Thymus (tissue), 11 donors: ENCODE measurements around the gene UCK1. TPM values are rescaled to one million over a fixed set of nuclear protein-coding genes. Genes with fewer than 3 reads are reported as not detected.
"Not testable (repeated sequence)": the region's sequence is repeated elsewhere in the genome, so short reads cannot be mapped to it uniquely, and the experiment has no call there.

Experiments
- DNase-seq, 9 donors: peaks; one replicate each; pipeline ENCODE4 v3.0.0-alpha.2; 2013; ENCODE audit warnings: low spot score in 9 of 9, low read depth in 6 of 9, missing footprints in 1 of 9
- H3K27ac ChIP-seq, 2 donors: one replicate each; pipeline ENCODE4 v1.5.1; 2013; ENCODE audit warnings: control low read depth in 1 of 2, low read depth in 1 of 2, low read length in 1 of 2, mild to moderate bottlenecking in 1 of 2, moderate library complexity in 1 of 2
- H3K27me3 ChIP-seq, 2 donors: one replicate each; pipeline ENCODE4 v1.5.1; 2013; ENCODE audit warnings: low read length in 1 of 2; ENCODE audit not compliant: control insufficient read depth in 2 of 2, insufficient read depth in 1 of 2
- H3K36me3 ChIP-seq, 2 donors: one replicate each; pipeline ENCODE4 v1.5.1; 2013; ENCODE audit warnings: low read length in 1 of 2, mild to moderate bottlenecking in 1 of 2, moderate library complexity in 1 of 2; ENCODE audit not compliant: control insufficient read depth in 2 of 2, insufficient read depth in 2 of 2
- H3K4me1 ChIP-seq, 2 donors: one replicate each; pipeline ENCODE4 v1.5.1; 2013; ENCODE audit warnings: low read length in 2 of 2; ENCODE audit not compliant: control insufficient read depth in 2 of 2, insufficient read depth in 2 of 2
- H3K4me3 ChIP-seq, 2 donors: one replicate each; pipeline ENCODE4 v1.5.1; 2013; ENCODE audit warnings: low read length in 2 of 2, control low read depth in 1 of 2, mild to moderate bottlenecking in 1 of 2
- H3K9me3 ChIP-seq, 2 donors: one replicate each; pipeline ENCODE4 v1.5.1; 2013; ENCODE audit warnings: low read length in 1 of 2, mild to moderate bottlenecking in 1 of 2; ENCODE audit not compliant: control insufficient read depth in 2 of 2, insufficient read depth in 1 of 2
- WGBS: extraction: QIAGEN DNeasy Blood & Tissue Kit; methylation state at CpG from one replicate; pipeline ENCODE4 v1.1.7; 2013; 5-methylcytosine and 5-hydroxymethylcytosine counted together
- polyA plus RNA-seq: library from polyadenylated mRNA; stranded (reverse); fragments of 200-250 nt; gene quantifications from one replicate; pipeline ENCODE4 v1.2.3, GENCODE V29; 2013
- total RNA-seq: library from RNA; stranded (reverse); fragments of 120-200 nt; gene quantifications from one replicate; pipeline ENCODE4 v1.2.4, GENCODE V29; 2013
- donor health status: healthy.

The UCK1 gene
- total and polyA plus RNA-seq, 2 donors: 24.7 to 24.9 TPM

GRCh38 chr9:131521203-131521602, 9.9 kb downstream of the UCK1 start:
- Histone ChIP-seq H3K27ac (no peak overlapping the region), H3K9me3 (no peaks in the 10 kb centered on the region), H3K4me3 (no peak overlapping the region), H3K36me3 (peaks cover 87 to 89% of the 10 kb centered on the region in 2 donors), H3K4me1 (no peaks in the 10 kb centered on the region), H3K27me3 (no peaks in the 10 kb centered on the region)
- DNase-seq: no peak
- WGBS: 97% methylated on average over 10 of the region's 10 CpGs

GRCh38 chr9:131520503-131520902, 10.6 kb downstream of the UCK1 start:
- 88% methylated on average over 16 of the region's 16 CpGs for WGBS
- DNase-seq: no peak
- Histone ChIP-seq H3K27me3 (no peaks in the 10 kb centered on the region), H3K36me3 (peaks cover 87 to 89% of the 10 kb centered on the region in 2 donors), H3K27ac (no peak overlapping the region), H3K4me3 (no peak overlapping the region), H3K9me3 (no peaks in the 10 kb centered on the region), H3K4me1 (no peaks in the 10 kb centered on the region)

GRCh38 chr9:131518553-131518952, 12.5 kb downstream of the UCK1 start:
- Histone ChIP-seq H3K27ac (no peak overlapping the region), H3K4me3 (no peak overlapping the region), H3K36me3 (peaks cover 83 to 84% of the 10 kb centered on the region in 2 donors), H3K27me3 (no peaks in the 10 kb centered on the region), H3K4me1 (peaks cover 8 to 10% of the 10 kb centered on the region in 2 donors), H3K9me3 (no peaks in the 10 kb centered on the region)
- 98% methylated on average over 20 of the region's 20 CpGs for WGBS
- no peak for DNase-seq

GRCh38 chr9:131517761-131518190, 13.3 kb downstream of the UCK1 start:
- WGBS: 98% methylated on average over 11 of the region's 11 CpGs
- peaks cover 83 to 87% of the 10 kb centered on the region in 2 donors for H3K36me3 ChIP-seq
- H3K27ac ChIP-seq: no peak overlapping the region
- H3K4me3 ChIP-seq: no peak overlapping the region
- peaks cover 8 to 12% of the 10 kb centered on the region in 2 donors for H3K4me1 ChIP-seq
- H3K9me3 ChIP-seq: no peaks in the 10 kb centered on the region
- H3K27me3 ChIP-seq: no peaks in the 10 kb centered on the region
- no peak for DNase-seq

- Histone ChIP-seq H3K27me3 (no peaks in the 10 kb centered on the region), H3K27ac (no peak overlapping the region), H3K9me3 (no peaks in the 10 kb centered on the region), H3K4me1 (peaks cover 8 to 12% of the 10 kb centered on the region in 2 donors), H3K4me3 (no peak overlapping the region), H3K36me3 (peaks cover 80 to 85% of the 10 kb centered on the region in 2 donors)
- 98% methylated on average over 9 of the region's 9 CpGs for WGBS
- no peak for DNase-seq
Measured at GRCh38 chr9:131516930-131517329, 14.1 kb downstream of the UCK1 start.

GRCh38 chr9:131516100-131516499, 15.0 kb downstream of the UCK1 start:
- Histone ChIP-seq H3K4me3 (no peak overlapping the region), H3K27me3 (no peaks in the 10 kb centered on the region), H3K27ac (no peak overlapping the region), H3K4me1 (peaks cover 8 to 12% of the 10 kb centered on the region in 2 donors), H3K9me3 (no peaks in the 10 kb centered on the region), H3K36me3 (peaks cover 80 to 86% of the 10 kb centered on the region in 2 donors)
- WGBS: 92% methylated on average over 15 of the region's 15 CpGs
- DNase-seq: no peak

GRCh38 chr9:131515559-131516031, 15.5 kb downstream of the UCK1 start:
- peaks cover 81 to 88% of the 10 kb centered on the region in 2 donors for H3K36me3 ChIP-seq
- H3K27me3 ChIP-seq, H3K27ac ChIP-seq, DNase-seq, H3K9me3 ChIP-seq, H3K4me3 ChIP-seq: not testable (repeated sequence)
- peaks cover 8 to 12% of the 10 kb centered on the region in 2 donors for H3K4me1 ChIP-seq
- WGBS: 89% methylated on average over 12 of the region's 12 CpGs

- Histone ChIP-seq H3K27ac (no peak overlapping the region), H3K36me3 (peaks cover 68 to 78% of the 10 kb centered on the region in 2 donors)
- no peak for DNase-seq
Measured at GRCh38 chr9:131513177-131513576, 17.9 kb downstream of the UCK1 start.

GRCh38 chr9:131511880-131512279, 19.2 kb downstream of the UCK1 start:
- Histone ChIP-seq H3K27me3 (no peaks in the 10 kb centered on the region), H3K4me1 (peaks cover 8 to 12% of the 10 kb centered on the region in 2 donors), H3K9me3 (no peaks in the 10 kb centered on the region), H3K36me3 (peaks cover 73 to 76% of the 10 kb centered on the region in 2 donors), H3K27ac (no peak overlapping the region), H3K4me3 (no peak overlapping the region)
- no peak for DNase-seq
- WGBS: over 99% methylated on average over 6 of the region's 6 CpGs

More at GRCh38 chr9:131513177-131513576, 17.9 kb downstream of the UCK1 start:
- H3K27me3 ChIP-seq: no peaks in the 10 kb centered on the region
- 60% methylated on average over 15 of the region's 15 CpGs for WGBS
- peaks cover 8 to 12% of the 10 kb centered on the region in 2 donors for H3K4me1 ChIP-seq
- no peaks in the 10 kb centered on the region for H3K9me3 ChIP-seq
- H3K4me3 ChIP-seq: no peak overlapping the region
